MCF 10A (cell line): ENCODE measurements around the gene FAM53A. TPM values are rescaled to one million over a fixed set of nuclear protein-coding genes. Genes with fewer than 3 reads are reported as not detected.
A peak's percentile ranks its signal among the peaks of the same experiment; 100 is the strongest.

Source experiments
- BruUV-seq: library from RNA; stranded (reverse); fragments of 400-500 nt; replicated peaks from 2 replicates; lab custom pipeline; 2021; lab: Mats Ljungman, UMichigan
- CTCF ChIA-PET: fragments of 300-600 bp; sonication (Branson Sonifier 250); formaldehyde crosslinking; extraction: SDS; loops from one replicate; lab custom pipeline; 2021; ENCODE audit warnings: antibody characterized with exemption, inconsistent platforms; lab: Yijun Ruan, JAX
- POLR2A ChIA-PET: fragments of 300-600, 350-650 bp; sonication (Branson Sonifier 250); formaldehyde crosslinking; extraction: SDS; loops from one replicate; lab custom pipeline; 2020; ENCODE audit warnings: antibody characterized with exemption, inconsistent platforms; lab: Yijun Ruan, JAX
- DNase-seq: peaks from one replicate; pipeline ENCODE4 v3.0.0-alpha.2; 2018; ENCODE audit not compliant: unreplicated experiment
- H3K27ac Mint-ChIP-seq: one replicate; pipeline ENCODE4 v1.8.0; 2022; ENCODE audit warnings: mild to moderate bottlenecking, low read depth, mixed read lengths; ENCODE audit not compliant: unreplicated experiment
- H3K27me3 Mint-ChIP-seq: one replicate; pipeline ENCODE4 v1.8.0; 2022; ENCODE audit warnings: mixed read lengths; ENCODE audit not compliant: insufficient read depth, unreplicated experiment
- H3K36me3 Mint-ChIP-seq: one replicate; pipeline ENCODE4 v1.8.0; 2022; ENCODE audit warnings: mild to moderate bottlenecking, moderate library complexity, mixed read lengths; ENCODE audit not compliant: insufficient read depth, unreplicated experiment
- H3K4me1 Mint-ChIP-seq: one replicate; pipeline ENCODE4 v1.8.0; 2022; ENCODE audit warnings: mixed read lengths; ENCODE audit not compliant: insufficient read depth, unreplicated experiment
- H3K4me3 Mint-ChIP-seq: one replicate; pipeline ENCODE4 v1.8.0; 2022; ENCODE audit warnings: mild to moderate bottlenecking, moderate library complexity, mixed read lengths; ENCODE audit not compliant: unreplicated experiment
- H3K9me3 Mint-ChIP-seq: one replicate; pipeline ENCODE4 v1.8.0; 2022; ENCODE audit warnings: mixed read lengths; ENCODE audit not compliant: unreplicated experiment
- CTCF ChIP-seq: fragments of 200-600 bp; IDR thresholded peaks from one replicate; pipeline ENCODE4 v1.8.0; 2022; ENCODE audit warnings: antibody characterized with exemption, mild to moderate bottlenecking; ENCODE audit not compliant: unreplicated experiment
- intact Hi-C: fragments of 100-400 bp; cut with micrococcal nuclease; formaldehyde crosslinking; loops from 2 replicates; pipeline ENCODE4 v1.14.1; 2022
- total RNA-seq: library from RNA; stranded (reverse); gene quantifications from 2 replicates; pipeline ENCODE4 v1.2.3, GENCODE V29; 2022

Gene FAM53A
- total RNA-seq, 1 experiment from 2014 or later: 6.6 TPM

DNA sequence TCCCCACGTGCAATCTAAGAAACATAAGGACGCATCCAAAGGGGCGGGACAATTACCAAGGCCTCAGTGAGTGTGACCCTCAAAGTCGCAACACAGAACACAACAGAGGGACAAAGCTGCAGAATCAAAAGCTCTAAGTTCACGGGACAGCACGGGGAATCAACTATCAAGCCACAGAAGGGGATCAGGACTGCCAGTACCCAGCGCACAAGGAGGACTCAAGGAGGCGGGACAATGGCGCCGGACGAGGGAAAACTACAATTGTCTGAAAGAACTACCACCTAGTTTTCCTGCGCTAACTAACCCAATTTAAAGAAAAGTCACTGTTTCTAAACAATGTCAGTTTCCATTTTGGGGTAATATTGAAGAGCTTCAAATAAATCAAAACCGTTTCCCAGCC, 1.3 kb downstream of the FAM53A start:
- no peak for TF ChIP-seq CTCF
- Mint-ChIP-seq H3K4me3 (peak overlapping the region; percentile 80), H3K27me3 (no peaks in the 10 kb centered on the region), H3K4me1 (peaks cover 10% of the 10 kb centered on the region), H3K27ac (peak overlapping the region; percentile 77), H3K36me3 (no peaks in the 10 kb centered on the region), H3K9me3 (no peaks in the 10 kb centered on the region)
- CTCF ChIA-PET: interaction anchor here (0.9 to 1.9 kb wide), 3 partner anchors 10 to 53 kb away, joined by 3 to 12 read pairs (median 3); no protein-coding TSS in a partner anchor
- no peak for DNase-seq
- intact Hi-C loops: no loop called here
- BruUV-seq: no TSS peak
- POLR2A ChIA-PET: interaction anchor here (0.6 to 2.0 kb wide), 11 partner anchors 10 to 579 kb away, joined by 3 to 8 read pairs (median 4); partner anchors contain the start of genes MXD4 and SLBP

- ChIA-PET POLR2A (interaction anchor here (0.7 kb wide), 1 partner anchor 352 kb away, joined by 3 read pairs; no protein-coding TSS in a partner anchor), CTCF (interaction anchor here (0.7 kb wide), 1 partner anchor 14 kb away, joined by 3 read pairs; no protein-coding TSS in a partner anchor)
- H3K36me3 Mint-ChIP-seq: peaks cover 5% of the 10 kb centered on the region
- H3K9me3 Mint-ChIP-seq: no peaks in the 10 kb centered on the region
- intact Hi-C loops: no loop called here
- no peak for DNase-seq
- peaks cover 8% of the 10 kb centered on the region for H3K4me1 Mint-ChIP-seq
- no peaks in the 10 kb centered on the region for H3K27me3 Mint-ChIP-seq
- BruUV-seq: no TSS peak
- H3K27ac Mint-ChIP-seq: no peak overlapping the region
- no peak overlapping the region for H3K4me3 Mint-ChIP-seq
- no peak for TF ChIP-seq CTCF
Measured at GRCh38 chr4:1678244-1678643, 5.9 kb downstream of the FAM53A start.

- H3K27ac Mint-ChIP-seq: no peak overlapping the region
- ChIA-PET CTCF (interaction anchor here (0.6 kb wide), 1 partner anchor 55 kb away, joined by 3 read pairs; no protein-coding TSS in a partner anchor), POLR2A (no interaction called here)
- intact Hi-C loops: no loop called here
- BruUV-seq: no TSS peak
- H3K36me3 Mint-ChIP-seq: peaks cover 5% of the 10 kb centered on the region
- H3K27me3 Mint-ChIP-seq: no peaks in the 10 kb centered on the region
- H3K4me1 Mint-ChIP-seq: no peaks in the 10 kb centered on the region
- TF ChIP-seq CTCF: no peak
- DNase-seq: no peak
- H3K4me3 Mint-ChIP-seq: no peak overlapping the region
- H3K9me3 Mint-ChIP-seq: no peaks in the 10 kb centered on the region
Measured at GRCh38 chr4:1676605-1677525, 7.2 kb downstream of the FAM53A start.

DNA sequence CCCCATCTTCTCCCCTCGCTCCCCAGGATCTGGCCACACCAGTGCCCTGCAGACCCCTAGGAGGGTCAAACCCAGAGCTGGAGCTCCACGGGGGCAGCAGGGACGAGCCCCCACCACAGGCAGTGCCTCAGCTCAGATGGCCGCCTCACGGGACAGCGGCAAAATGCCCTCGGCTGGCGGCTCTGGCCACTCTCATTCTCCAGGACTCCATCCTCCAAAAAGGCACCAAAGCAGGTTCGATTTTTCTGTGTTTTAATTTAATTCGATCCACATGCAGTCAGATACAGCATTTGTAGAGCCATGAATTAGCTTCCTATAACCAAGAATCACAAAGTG, 8.3 kb downstream of the FAM53A start:
- intact Hi-C loops: no loop called here
- ChIA-PET CTCF (interaction anchor here (1.4 kb wide), 1 partner anchor 17 kb away, joined by 4 read pairs; no protein-coding TSS in a partner anchor), POLR2A (interaction anchor here (0.7 kb wide), 1 partner anchor 17 kb away, joined by 3 read pairs; no protein-coding TSS in a partner anchor)
- Mint-ChIP-seq H3K36me3 (peaks cover 5% of the 10 kb centered on the region), H3K27ac (no peak overlapping the region), H3K4me1 (no peaks in the 10 kb centered on the region), H3K4me3 (no peak overlapping the region), H3K9me3 (no peaks in the 10 kb centered on the region), H3K27me3 (no peaks in the 10 kb centered on the region)
- no peak for TF ChIP-seq CTCF
- no peak for DNase-seq
- no TSS peak for BruUV-seq
